Fibroblast of mammary gland (primary cell): ENCODE results near the gene SIAH2.

Experiments
- DNase-seq: peaks from one replicate; pipeline ENCODE4 v3.0.0-alpha.2; 2010; ENCODE audit warnings: low read depth
- H3K4me3 ChIP-seq: 2 replicates; pipeline ENCODE4 v1.5.1; 2011; ENCODE audit warnings: low read depth, mild to moderate bottlenecking, low read length, moderate library complexity; ENCODE audit not compliant: control insufficient read depth
- CTCF ChIP-seq: conservative IDR thresholded peaks from 2 replicates; pipeline ENCODE4 v1.5.1; 2011; ENCODE audit warnings: low read depth, low read length, inconsistent platforms; ENCODE audit not compliant: control insufficient read depth, insufficient read depth

The SIAH2 gene

DNA sequence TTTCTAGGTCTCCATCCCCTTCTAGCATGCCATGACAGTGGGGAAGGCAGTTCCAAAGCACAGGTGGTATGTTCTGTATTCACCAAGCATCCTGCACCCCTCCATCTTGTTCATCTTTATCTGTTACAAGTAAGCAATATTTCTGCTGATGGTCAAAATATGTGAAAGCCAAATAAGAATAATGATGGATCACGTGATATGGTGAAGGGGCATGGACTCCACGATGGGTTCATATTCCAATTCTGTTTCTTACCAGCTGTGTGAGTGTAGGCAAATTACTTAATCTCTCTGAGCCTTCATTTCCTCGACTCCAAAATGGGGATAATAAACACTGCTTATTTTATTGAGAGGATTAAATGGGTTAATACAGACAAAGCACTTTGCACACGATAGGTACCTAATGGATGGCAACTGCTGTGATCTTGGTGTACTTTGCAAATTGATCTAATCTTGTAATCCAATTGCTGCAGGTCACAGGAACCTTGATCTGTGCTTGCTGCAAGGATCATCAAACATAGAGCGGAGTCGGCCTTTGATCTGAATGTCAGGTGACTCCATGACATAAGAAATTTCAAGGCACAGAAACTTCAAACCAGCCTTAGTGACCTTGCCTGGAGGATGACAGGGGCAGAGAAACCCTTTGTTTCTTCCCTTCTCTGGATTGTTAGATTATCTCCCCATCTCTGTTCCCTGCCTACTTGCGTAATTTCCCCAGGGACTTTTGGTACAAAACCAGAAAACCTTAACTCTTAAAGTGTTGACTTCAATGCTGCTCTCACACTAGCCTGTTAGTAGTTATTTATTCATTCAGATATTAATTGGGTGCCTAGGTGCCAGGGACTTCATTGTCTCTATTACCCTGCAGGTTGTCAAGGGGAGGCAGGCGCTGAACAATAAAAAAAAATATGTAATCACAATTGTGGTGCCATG lies 25.8 kb downstream of the SIAH2 start:
- H3K4me3 ChIP-seq = no peak overlapping the region
- DNase-seq = peak; percentile 64
- TF ChIP-seq CTCF = no peak

DNA sequence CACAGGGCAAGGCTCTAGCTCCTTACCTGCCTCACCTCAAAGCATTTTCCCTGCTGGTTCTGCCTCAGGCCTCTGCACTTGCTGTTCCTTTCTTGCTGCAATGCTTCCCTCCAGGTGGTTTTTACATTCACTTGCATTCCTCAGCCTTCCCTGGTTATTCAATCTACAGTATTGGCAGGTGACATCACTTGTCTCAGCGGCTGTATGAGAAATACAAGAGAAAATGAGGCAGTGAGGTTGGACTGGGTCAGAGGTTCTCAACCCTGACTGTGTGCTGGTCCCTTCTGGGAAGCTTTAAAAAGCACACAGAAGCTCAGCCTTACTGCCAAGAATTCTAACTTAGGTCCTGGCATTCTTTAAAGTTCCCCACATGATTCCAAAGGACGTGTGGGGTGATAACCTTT lies 26.7 kb downstream of the SIAH2 start:
- no peak overlapping the region for H3K4me3 ChIP-seq
- DNase-seq = no peak

GRCh38 chr3:150734795-150735119 lies 28.2 kb downstream of the SIAH2 start:
- no peak overlapping the region for H3K4me3 ChIP-seq
- DNase-seq = no peak
- TF ChIP-seq CTCF = no peak

More for the DNA sequence above, 26.7 kb downstream of the SIAH2 start:
- TF ChIP-seq CTCF = no peak

DNA sequence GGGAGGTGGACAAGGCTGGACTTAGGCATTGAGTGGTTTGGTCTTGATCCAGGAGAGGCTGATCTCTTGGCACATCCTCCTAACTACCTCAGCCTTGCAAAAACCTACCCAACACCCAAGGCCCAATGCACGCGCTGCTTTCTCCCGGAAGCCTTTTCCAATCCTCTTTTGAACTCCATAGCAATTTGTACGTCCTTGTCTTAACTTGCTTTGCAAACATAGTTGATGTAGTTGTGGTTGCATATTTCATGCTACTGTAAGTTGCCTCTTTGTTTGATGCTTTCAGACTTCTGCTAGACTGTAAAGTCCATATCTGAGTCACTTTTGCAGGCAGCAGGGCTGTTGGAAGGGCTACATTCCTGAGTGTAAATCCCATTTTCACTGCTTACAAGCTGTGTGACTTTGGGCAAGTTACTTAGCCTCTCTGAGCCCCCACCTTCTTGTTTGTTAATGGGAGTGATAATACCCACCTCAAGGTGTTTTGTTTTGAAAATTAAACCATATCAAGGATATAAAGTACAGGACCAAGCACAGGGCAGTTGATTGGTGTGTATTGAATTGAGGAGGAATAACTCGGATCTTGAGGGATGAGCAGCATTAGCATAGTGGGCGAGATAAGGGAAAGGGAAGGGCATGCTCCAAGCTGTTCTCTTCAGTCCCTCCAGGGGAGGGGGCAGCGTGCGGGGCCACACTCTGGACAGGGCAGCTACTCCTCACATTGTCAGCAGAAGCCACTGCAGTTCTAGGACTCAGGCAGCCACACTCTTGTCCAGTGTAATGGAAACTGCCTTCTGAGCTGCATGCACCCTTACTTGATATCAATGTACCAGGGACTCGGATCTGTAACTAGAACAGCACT lies 28.8 kb downstream of the SIAH2 start:
- peak; percentile 73 for DNase-seq
- H3K4me3 ChIP-seq = no peak overlapping the region
- no peak for TF ChIP-seq CTCF

GRCh38 chr3:150733373-150733935 lies 29.5 kb downstream of the SIAH2 start:
- no peak overlapping the region for H3K4me3 ChIP-seq
- no peak for TF ChIP-seq CTCF
- no peak for DNase-seq

GRCh38 chr3:150729682-150730360 lies 33.1 kb downstream of the SIAH2 start:
- no peak for DNase-seq
- no peak for TF ChIP-seq CTCF
- H3K4me3 ChIP-seq = no peak overlapping the region
